ENCODE data around the gene ARFIP1.

DNA sequence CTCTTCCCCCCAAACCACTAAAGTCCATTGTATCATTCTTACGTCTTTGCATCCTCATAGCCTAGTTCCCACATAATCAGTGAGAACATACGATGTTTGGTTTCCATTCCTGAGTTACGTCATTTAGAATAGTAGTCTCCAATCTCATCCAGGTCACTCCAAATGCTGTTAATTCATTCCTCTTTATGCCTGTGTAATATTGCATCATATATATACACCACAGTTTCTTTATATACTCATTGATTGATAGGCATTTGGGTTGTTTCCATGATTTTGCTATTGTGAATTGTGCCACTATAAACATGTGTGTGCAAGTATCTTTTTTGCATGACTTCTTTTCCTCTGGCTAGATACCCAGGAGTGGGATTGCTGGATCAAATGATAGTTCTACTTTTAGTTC lies 57.2 kb downstream of the ARFIP1 start:
- TF ChIP-seq MAX (IDR thresholded peaks at IDR 0.05) (no peak), SIN3A (IDR thresholded peaks at IDR 0.05; ENCODE audit: low read depth) (no peak), RAD21 (IDR thresholded peaks at IDR 0.05; ENCODE audit: low read depth) (no peak), REST (IDR thresholded peaks at IDR 0.05; ENCODE audit: low read depth) (no peak), EZH2 (IDR thresholded peaks at IDR 0.05) (no peak), ZNF274 (IDR thresholded peaks at IDR 0.05; ENCODE audit: low read depth, low read length) (no peak), POLR2A (IDR thresholded peaks at IDR 0.05; ENCODE audit: borderline replicate concordance, extremely low read depth, insufficient read depth, insufficient read length) (no peak), JUND (IDR thresholded peaks at IDR 0.05) (no peak), CEBPB (IDR thresholded peaks at IDR 0.05; ENCODE audit: low read depth) (no peak), EZH2phosphoT487 (IDR thresholded peaks at IDR 0.05; ENCODE audit: borderline replicate concordance) (no peak), POLR2AphosphoS5 (IDR thresholded peaks at IDR 0.05; ENCODE audit: low read depth, low read length) (no peak), FOSL1 (IDR thresholded peaks at IDR 0.05; ENCODE audit: low read depth) (no peak), ATF3 (IDR thresholded peaks at IDR 0.05) (no peak)
- TF ChIP-seq, protein P1, sequence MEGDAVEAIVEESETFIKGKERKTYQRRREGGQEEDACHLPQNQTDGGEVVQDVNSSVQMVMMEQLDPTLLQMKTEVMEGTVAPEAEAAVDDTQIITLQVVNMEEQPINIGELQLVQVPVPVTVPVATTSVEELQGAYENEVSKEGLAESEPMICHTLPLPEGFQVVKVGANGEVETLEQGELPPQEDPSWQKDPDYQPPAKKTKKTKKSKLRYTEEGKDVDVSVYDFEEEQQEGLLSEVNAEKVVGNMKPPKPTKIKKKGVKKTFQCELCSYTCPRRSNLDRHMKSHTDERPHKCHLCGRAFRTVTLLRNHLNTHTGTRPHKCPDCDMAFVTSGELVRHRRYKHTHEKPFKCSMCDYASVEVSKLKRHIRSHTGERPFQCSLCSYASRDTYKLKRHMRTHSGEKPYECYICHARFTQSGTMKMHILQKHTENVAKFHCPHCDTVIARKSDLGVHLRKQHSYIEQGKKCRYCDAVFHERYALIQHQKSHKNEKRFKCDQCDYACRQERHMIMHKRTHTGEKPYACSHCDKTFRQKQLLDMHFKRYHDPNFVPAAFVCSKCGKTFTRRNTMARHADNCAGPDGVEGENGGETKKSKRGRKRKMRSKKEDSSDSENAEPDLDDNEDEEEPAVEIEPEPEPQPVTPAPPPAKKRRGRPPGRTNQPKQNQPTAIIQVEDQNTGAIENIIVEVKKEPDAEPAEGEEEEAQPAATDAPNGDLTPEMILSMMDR (IDR thresholded peaks at IDR 0.05 in 2 of 3, conservative IDR thresholded peaks at IDR 0.05 in 1 of 3; ENCODE audit: borderline replicate concordance in 1 of 3, insufficient read depth in 1 of 3, low read depth in 2 of 3, low read length in 2 of 3) = no peak
